ENCODE measurements around the gene SLC9A1. TPM values are rescaled to one million over a fixed set of nuclear protein-coding genes. Genes with fewer than 3 reads are reported as not detected.

Gene SLC9A1
- polyA plus RNA-seq, 1 of the 3 experiments (the other 2 are of a cell fraction): 11.4 TPM

GRCh38 chr1:27058966-27059669 is 95.8 kb downstream of the SLC9A1 start:
- Histone ChIP-seq H2AFZ (ENCODE audit: low read depth) (no peak overlapping the region), H3K9me2 (no peaks in the 10 kb centered on the region), H3K27me3 (ENCODE audit: insufficient read depth) (no peaks in the 10 kb centered on the region), H3K27ac (ENCODE audit: low read depth in 2 of 2, low read length in 1 of 2) (no peak overlapping the region), H3K4me2 (no peak overlapping the region), H4K20me1 (ENCODE audit: insufficient read depth) (no peaks in the 10 kb centered on the region), H3K4me1 (ENCODE audit: control insufficient read depth in 1 of 2, insufficient read depth in 2 of 2, low read depth in 1 of 2, low read length in 1 of 2) (peaks cover 0 to 6% of the 10 kb centered on the region in 2 experiments; a peak in 1 of 4 replicates), H3K9me3 (no peaks in the 10 kb centered on the region), H3K79me2 (ENCODE audit: insufficient read depth) (no peaks in the 10 kb centered on the region), H3F3A (replicated peaks; ENCODE audit: insufficient read depth) (no peaks in the 10 kb centered on the region), H3K9ac (no peak overlapping the region), H3K4me3 (ENCODE audit: low read depth in 2 of 2, low read length in 1 of 2) (no peak overlapping the region), H3K36me3 (replicated peaks in 1 of 2; ENCODE audit: control insufficient read depth in 1 of 2, insufficient read depth in 2 of 2, low read length in 1 of 2) (no peaks in the 10 kb centered on the region)
- POLR2A ChIA-PET: interaction anchor here (0.7 kb wide), 2 partner anchors 40 to 96 kb away, joined by 3 to 4 read pairs; partner anchors contain the start of gene SLC9A1
- 91% methylated on average over 10 of the region's 12 CpGs for WGBS (ENCODE audit: low lambda C conversion rate)
- no peak for DNase-seq
- TF ChIP-seq CHD2 (IDR thresholded peaks at IDR 0.05; ENCODE audit: low read length, partially characterized antibody) (no peak), NRF1 (IDR thresholded peaks at IDR 0.05; ENCODE audit: low read depth, low read length) (no peak), GATA2 (CRISPR knock-in tag; IDR thresholded peaks at IDR 0.05) (no peak), MEF2A (IDR thresholded peaks at IDR 0.05; ENCODE audit: borderline replicate concordance, low read depth) (no peak), NFIC (IDR thresholded peaks at IDR 0.05; ENCODE audit: borderline replicate concordance) (no peak), RXRA (IDR thresholded peaks at IDR 0.05; ENCODE audit: borderline replicate concordance, low read depth) (no peak), USF1 (IDR thresholded peaks at IDR 0.05; ENCODE audit: borderline replicate concordance, low read depth) (no peak), SIN3A (IDR thresholded peaks at IDR 0.05; ENCODE audit: borderline replicate concordance, low read depth, low read length) (no peak), RAD21 (IDR thresholded peaks at IDR 0.05; ENCODE audit: low read length) (no peak), RCOR1 (IDR thresholded peaks at IDR 0.05; ENCODE audit: low read length) (no peak), USF2 (IDR thresholded peaks at IDR 0.05; ENCODE audit: borderline replicate concordance, low read depth, low read length) (no peak), CTCF (IDR thresholded peaks at IDR 0.05) (no peak)
- CTCF ChIA-PET: interaction anchor here (0.7 to 38.3 kb wide), 5 partner anchors 11 to 610 kb away, joined by 4 to 1084 read pairs (median 4); no protein-coding TSS in a partner anchor
